NCI-H510A treated with DMSO at 0.1 percent for 48 hours (cell line): Measurements from ENCODE around the gene CLBA1.
"Not testable (repeated sequence)": the region's sequence is repeated elsewhere in the genome, so short reads cannot be mapped to it uniquely, and the experiment has no call there.

Source experiments
- DNase-seq: peaks from one replicate; lab custom pipeline; 2025; lab: John Stamatoyannopoulos, UW

Gene CLBA1

GRCh38 chr14:104947881-104948735 is 37.5 kb upstream of the CLBA1 start:
- DNase-seq, result not testable (repeated sequence)

DNA sequence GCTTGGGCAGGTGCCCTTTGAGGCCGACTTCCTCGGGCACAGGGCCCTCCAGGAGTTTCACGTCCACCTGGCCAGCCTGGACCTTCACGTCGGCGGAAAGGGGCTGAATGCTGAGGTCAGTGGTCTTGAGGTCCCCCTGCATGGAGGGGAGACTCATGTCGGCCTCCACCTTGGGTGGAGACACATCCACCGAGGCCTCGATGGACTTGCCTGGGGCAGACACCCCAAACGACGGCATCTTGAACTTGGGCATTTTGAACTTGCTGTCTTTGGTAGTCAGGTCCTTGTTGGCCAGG is 36.9 kb upstream of the CLBA1 start:
- DNase-seq, result no peak

DNA sequence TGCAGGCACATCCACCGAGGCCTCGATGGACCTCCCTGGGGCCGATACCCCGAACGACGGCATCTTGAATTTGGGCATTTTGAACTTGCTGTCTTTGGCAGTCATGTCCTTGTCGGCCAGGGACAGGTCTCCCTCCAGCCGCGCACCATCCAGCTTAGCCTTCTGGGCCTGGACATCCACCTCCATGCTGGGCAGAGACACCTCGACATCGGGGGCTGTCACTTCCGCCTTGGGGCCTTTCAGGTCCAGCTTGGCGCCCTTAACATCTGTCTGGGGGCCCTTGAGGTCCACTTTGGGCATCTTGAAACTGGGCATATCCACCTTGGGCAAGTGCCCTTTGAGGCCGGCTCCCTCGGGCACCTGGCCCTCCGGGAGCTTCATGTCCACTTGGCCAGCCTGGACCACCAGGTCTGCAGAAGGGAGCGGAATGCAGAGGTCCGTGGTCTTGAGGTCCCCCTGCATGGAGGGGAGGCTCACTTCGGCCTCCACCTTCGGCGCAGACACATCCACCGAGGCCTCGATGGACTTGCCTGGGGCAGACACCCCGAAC is 36.1 kb upstream of the CLBA1 start:
- not testable (repeated sequence) for DNase-seq

- no peak for DNase-seq
These were observed 35.6 kb upstream of the CLBA1 start for GRCh38 chr14:104950021-104950420.

- DNase-seq, result not testable (repeated sequence)
These were observed 34.9 kb upstream of the CLBA1 start for GRCh38 chr14:104950701-104951100.

- DNase-seq, result not testable (repeated sequence)
These were observed 33.5 kb upstream of the CLBA1 start for GRCh38 chr14:104951863-104952657.

DNA sequence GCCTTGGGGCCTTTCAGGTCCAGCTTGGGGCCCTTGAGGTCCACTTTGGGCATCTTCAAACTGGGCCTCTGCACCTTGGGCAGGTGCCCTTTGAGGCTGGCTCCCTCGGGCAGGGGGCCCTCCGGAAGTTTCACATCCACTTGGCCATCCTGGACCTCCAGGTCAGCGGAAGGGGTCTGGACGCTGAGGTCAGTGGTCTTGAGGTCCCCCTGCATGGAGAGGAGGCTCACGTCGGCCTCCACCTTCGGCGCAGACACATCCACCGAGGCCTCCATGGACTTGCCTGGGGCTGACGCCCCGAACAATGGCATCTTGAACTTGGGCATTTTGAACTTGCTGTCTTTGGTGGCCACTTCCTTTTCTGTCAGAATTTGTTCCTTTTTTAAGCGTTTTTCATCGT is 32.5 kb upstream of the CLBA1 start:
- DNase-seq, result no peak

- DNase-seq, result no peak
These were observed 31.5 kb upstream of the CLBA1 start for GRCh38 chr14:104953896-104954656.

GRCh38 chr14:104954746-104955395 is 30.7 kb upstream of the CLBA1 start:
- DNase-seq, result no peak

DNA sequence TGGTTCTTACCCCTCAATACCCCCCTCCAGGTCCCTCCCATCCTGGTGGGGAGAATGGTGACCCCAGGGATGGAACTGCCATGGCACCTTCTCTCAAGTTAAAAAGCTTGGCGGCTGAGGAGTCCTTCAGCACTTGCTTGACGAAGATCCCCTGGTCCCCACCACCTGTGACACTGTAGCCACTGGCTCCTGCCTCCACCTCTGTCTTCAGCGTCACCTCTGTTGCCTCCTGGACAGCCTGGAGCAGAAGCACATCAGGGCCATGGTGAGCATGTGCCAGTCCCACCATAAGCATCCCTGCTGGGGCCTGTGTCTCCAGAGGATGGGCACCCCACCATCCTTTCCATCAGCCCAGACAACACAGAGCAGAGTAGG is 30.2 kb upstream of the CLBA1 start:
- DNase-seq, result no peak

DNA sequence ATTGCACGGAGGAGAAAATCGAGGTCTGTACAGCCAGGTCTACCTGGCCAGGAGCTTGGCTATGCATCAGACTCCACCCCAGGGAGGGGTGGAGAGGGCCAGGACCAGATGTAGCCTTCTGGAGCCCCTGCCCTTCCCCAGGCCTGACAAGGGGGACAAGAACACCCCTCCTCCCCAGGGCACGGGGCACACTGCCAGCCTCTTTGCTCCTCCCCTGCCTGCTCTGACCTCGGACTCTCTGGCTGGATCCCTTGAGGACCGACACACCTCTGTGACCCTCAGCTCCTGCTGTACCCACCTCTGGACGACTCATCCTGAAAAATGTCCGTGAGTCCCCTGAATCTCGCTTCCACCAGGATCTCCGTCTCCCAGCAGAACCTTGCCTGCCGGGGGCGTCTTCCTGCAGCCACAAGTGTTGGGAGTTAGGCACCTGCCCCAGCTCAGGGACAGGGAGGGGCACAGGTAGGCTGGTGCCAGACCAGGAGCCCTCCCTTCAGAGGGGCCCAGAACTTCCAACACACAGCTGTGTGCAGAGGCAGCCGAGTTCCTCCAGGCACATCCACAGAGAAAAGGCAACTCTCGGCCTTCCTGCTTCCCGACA is 29.2 kb upstream of the CLBA1 start:
- no peak for DNase-seq

GRCh38 chr14:104957146-104958113 is 28.2 kb upstream of the CLBA1 start:
- DNase-seq, result no peak

DNA sequence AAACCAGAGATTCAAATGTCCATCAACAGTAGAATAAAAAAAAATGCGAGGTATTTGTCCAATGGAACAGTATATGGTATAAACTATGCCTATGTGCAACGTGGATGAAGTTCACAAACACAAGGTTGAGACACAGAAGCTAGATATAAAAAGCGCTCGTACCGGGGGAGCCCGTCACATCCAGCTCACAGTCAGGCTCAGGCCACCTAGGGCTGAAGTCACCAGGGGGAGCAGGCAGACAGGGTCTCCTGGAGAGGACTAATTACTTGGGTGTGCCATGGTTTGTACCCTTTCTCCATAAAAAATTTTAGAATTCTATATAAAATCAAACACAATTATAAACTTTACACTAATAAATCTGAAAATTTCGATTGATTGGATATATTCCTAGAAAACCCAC is 21.0 kb upstream of the CLBA1 start:
- DNase-seq, result no peak

- no peak for DNase-seq
These were observed 19.9 kb upstream of the CLBA1 start for GRCh38 chr14:104965561-104966231.

DNA sequence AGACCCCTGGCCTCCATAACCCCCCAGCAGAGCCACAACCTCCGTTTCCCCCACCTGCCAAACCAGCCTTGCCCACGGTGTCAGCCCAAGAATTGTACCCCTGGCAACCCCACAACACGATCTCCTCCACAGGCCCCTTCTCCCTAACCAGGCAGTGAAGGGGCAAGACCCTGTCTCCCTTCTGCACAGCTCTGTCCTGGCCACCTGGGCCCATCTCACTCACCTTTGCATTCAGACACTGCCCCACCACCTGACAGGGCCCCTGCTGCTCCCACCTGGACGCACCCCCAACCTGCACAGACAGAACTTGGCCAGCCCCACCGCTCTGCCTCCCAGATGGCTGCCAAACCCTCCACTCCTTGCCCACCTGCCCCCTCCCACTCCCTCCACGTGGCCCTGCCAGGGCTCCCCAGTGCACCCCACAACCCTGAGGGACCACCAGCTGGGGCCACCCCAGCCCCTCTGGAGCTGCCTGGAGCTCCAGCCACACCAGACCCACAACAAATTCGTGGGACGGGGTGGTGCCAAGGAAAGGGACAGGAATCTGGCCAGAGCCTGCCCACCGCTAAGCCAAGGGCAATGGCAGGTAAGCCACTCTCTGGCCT is 19.2 kb upstream of the CLBA1 start:
- DNase-seq, result no peak

- DNase-seq, result no peak
These were observed 18.6 kb upstream of the CLBA1 start for GRCh38 chr14:104966981-104967385.

- DNase-seq, result peak; percentile 41
These were observed 18.0 kb upstream of the CLBA1 start for GRCh38 chr14:104967386-104968152.

DNA sequence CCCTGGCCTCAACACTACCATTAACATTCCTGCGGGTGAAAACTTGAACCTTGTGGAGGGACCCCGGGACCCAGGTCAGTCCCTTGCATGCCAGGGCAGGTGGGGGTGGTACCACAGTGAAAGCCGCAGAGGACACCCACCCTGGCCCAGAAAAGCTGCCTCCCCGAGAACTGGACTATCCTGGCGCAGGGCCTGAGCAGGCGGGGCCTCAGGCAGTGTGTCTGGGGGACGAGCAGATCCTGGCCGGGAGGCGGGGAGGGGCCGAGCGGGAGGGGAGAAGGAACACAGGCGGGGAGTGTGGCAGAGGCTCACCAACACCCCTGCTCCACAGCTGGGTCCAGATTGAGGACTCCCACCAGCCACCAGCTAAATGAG is 17.4 kb upstream of the CLBA1 start:
- peak; percentile 41 for DNase-seq
